ENCODE measurements around the gene RPSA.
"Not testable (repeated sequence)": the region's sequence is repeated elsewhere in the genome, so short reads cannot be mapped to it uniquely, and the experiment has no call there.

Gene RPSA

DNA sequence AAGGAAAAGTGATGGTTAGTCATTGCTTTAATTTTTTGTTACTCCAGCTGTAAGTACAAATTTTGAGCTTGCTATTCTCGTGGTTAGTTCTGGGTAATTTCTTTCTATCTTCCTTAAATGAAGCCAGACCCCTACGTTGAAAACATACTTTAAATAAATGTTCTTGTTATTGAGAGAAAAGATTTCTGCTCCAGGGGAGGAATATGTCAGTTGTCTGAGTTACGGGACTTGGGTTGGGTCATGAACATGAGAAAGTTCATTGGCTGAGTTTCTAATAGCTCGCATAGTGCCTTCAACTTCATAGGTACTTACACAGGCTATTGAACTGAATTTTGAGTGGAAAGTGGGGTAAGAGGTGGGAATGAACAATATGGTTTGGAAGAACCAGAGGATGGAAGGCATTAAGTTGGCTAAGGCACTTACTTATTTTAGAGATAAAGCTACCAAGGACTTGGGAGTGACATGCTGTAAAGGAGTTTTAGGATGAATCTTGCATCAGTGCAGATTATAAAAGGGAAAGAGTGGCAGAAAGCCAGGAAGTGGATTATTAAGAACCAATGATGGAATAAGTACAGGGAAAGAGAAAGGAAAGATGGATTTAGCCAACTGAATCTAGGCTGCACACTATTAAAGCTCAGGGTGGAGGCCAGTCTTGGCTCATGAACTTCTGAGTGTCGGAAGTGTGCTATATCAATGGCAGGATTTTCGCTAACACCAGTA is 1.4 kb downstream of the RPSA start:
- FAIRE-seq (no peak), DNase-seq (ENCODE audit: insufficient read length, low spot score) (no peak)
- no peak for TF ChIP-seq POLR2A (IDR thresholded peaks at IDR 0.05; ENCODE audit: low read depth, low read length)
- peak; percentile 55; the same call in 1 of the 2 replicates for TF ChIP-seq POLR2AphosphoS5 (IDR thresholded peaks at IDR 0.05; ENCODE audit: low read depth, low read length)

DNA sequence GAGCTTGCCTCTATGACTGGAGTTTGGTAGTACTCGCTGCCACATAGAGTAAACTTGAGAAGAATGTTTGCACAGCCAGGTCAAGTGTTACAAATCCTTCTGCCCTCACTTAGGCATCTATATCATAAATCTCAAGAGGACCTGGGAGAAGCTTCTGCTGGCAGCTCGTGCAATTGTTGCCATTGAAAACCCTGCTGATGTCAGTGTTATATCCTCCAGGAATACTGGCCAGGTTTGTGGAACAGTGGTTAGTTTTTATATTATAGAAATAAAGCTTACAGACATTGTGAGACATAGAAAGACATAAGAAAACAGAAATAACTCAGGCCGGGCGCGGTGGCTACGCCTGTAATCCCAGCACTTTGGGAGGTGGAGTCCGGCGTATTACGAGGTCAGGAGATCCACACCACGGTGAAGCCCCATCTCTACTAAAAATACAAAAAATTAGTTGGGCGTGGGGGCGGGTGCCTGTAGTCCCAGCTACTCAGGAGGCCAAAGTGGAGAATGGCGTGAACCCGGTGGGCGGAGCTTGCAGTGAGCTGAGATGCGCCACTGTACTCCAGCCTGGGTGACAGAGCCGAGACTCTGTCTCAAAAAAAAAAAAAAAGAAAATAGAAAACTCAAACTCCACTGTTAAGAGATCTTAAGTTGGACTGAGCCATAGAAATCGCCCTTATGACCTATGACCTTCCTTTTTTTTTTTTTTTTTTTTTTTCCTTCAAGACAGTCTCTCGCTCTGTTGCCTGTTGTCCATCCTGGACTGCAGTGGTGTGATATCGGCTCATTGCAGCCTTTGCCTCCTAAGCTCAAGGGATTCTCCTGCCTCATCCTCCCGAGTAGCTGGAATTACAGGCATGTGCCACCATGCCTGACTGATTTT is 2.2 kb downstream of the RPSA start:
- TF ChIP-seq PAX5 (IDR thresholded peaks at IDR 0.05; ENCODE audit: insufficient read depth, low read length, severe bottlenecking) (no peak), POLR2AphosphoS5 (IDR thresholded peaks at IDR 0.05; ENCODE audit: low read depth, low read length) (no peak), SPI1 (IDR thresholded peaks at IDR 0.05; ENCODE audit: low read depth, low read length) (no peak), POU2F2 (IDR thresholded peaks at IDR 0.05; ENCODE audit: low read depth, low read length) (no peak), TAF1 (IDR thresholded peaks at IDR 0.05; ENCODE audit: low read depth, low read length) (no peak), POLR2A (IDR thresholded peaks at IDR 0.05; ENCODE audit: low read depth, low read length) (no peak)
- FAIRE-seq (no peak), DNase-seq (ENCODE audit: insufficient read length, low spot score) (no peak)

DNA sequence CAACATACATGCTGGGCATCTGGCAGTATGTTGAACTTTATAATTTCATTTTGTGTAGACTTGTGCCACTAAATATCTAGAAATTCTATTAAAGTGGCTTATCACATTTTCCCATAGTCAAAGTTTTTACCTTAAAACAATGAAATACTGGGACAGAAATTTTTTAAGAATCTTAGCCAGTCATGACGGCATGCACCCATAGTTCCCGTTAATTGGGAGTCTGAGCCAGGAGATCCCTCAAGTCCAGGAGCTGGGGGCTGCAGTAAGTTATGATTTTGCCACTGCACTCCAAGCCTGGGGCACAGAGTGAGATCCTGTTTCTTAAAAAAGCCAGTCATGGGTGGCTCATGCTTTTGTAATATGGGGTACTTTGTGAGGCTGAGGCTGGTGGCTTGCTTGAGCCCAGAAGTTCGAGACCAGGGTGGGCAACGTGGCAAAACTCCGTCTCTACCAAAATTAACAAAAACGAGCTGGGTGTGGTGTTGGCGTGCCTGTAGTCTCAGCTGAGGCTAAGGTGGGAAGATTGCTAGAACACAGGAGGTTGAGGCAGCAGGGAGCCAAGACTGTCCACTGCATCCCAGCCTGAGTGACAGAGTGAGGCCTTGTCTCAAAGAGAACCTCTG is 3.1 kb downstream of the RPSA start:
- FAIRE-seq (no peak), DNase-seq (ENCODE audit: insufficient read length, low spot score) (no peak)
- no peak for TF ChIP-seq SPI1 (IDR thresholded peaks at IDR 0.05; ENCODE audit: low read depth, low read length)
- TF ChIP-seq TAF1 (IDR thresholded peaks at IDR 0.05; ENCODE audit: low read depth, low read length) = no peak
- TF ChIP-seq PAX5 (IDR thresholded peaks at IDR 0.05; ENCODE audit: insufficient read depth, low read length, severe bottlenecking) = no peak
- no peak for TF ChIP-seq POU2F2 (IDR thresholded peaks at IDR 0.05; ENCODE audit: low read depth, low read length)
- no peak for TF ChIP-seq POLR2A (IDR thresholded peaks at IDR 0.05; ENCODE audit: low read depth, low read length)
- no peak for TF ChIP-seq POLR2AphosphoS5 (IDR thresholded peaks at IDR 0.05; ENCODE audit: low read depth, low read length)

DNA sequence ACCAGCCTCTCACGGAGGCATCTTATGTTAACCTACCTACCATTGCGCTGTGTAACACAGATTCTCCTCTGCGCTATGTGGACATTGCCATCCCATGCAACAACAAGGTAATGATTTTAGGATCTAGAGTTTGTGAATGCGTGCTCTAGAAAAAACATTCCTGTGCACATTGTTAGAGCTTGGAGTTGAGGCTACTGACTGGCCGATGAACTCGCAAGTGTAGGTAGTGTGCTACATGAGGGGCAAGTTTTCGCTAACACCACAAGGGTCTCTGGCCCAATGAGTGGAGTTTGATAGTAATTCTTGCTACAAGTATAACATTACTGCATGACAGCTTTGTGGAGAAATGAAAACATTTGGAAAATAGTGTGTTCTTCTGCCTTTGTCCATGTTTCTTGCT is 4.4 kb downstream of the RPSA start:
- FAIRE-seq = no peak
- TF ChIP-seq POLR2AphosphoS5 (IDR thresholded peaks at IDR 0.05; ENCODE audit: low read depth, low read length) (peak; percentile 51), POU2F2 (IDR thresholded peaks at IDR 0.05; ENCODE audit: low read depth, low read length) (no peak)

DNA sequence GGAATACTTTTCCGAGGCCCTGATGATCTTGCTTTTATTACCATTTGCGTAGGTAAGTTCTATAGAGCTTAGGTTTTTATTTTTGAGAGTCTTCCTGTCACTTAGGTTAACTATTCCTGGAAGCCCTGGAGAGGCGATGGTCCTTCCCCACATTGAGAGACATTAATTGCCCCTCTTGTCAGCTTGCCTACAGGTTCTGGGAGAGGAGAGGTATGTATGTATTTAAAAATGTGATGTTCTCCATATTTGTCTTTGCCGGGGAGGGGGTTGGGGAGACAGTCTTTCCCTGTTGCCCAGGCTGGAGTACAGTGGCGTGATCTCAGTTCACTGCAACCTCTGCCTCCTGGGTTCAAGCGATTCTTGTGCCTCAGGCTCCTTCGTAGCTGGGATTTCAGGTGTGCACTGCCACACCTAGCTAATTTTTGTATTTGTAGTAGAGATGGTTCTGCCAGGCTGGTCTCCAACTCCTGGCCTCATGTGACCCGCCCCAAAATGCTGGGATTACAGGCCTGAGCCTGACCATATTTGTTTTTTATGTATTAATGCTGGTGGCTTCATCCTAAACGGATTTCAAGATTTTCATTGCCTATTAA is 6.2 kb downstream of the RPSA start:
- TF ChIP-seq POLR2AphosphoS5 (IDR thresholded peaks at IDR 0.05; ENCODE audit: low read depth, low read length) (peak; percentile 15; the same call in 1 of the 2 replicates), TAF1 (IDR thresholded peaks at IDR 0.05; ENCODE audit: low read depth, low read length) (no peak)
- no peak for DNase-seq (ENCODE audit: insufficient read length, low spot score)
- no peak for FAIRE-seq

More for the DNA sequence above, 4.4 kb downstream of the RPSA start:
- DNase-seq (ENCODE audit: insufficient read length, low spot score) = no peak

DNA sequence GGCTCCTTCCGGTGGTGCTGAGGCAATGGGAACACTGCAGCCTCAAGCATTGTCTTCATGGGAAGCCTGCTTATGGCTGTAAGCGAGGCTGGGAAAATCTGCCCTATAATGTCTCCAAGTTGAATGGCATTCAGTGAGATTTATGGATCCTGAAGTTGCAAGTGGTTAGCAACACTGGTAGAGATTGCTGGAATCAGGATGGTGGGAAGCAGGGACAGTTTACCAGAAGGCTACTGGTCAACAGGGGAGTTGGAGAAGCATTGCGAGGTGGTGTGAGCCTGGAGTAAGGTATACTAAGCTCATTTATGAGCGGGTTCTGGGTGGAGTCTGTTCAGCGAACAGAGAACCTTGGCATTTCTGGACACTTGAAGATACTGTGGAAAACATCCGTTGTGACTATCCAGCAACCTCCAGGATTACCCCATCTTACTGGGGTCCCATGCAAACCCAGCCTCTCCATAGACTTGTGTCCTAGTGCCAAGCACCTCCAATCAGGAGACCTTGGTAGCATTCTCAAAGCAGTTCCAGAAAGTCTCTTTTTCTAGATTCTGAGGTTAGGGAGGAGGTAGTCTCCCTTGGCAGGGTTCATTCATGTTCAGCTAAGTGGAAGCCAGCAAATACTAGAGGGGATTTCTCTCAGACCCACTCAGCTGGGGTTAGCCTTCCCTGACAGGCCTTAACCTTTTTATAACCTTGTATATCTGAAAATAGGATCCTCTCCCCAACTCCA is 7.3 kb downstream of the RPSA start:
- DNase-seq (ENCODE audit: insufficient read length, low spot score) (no peak), FAIRE-seq (no peak)

DNA sequence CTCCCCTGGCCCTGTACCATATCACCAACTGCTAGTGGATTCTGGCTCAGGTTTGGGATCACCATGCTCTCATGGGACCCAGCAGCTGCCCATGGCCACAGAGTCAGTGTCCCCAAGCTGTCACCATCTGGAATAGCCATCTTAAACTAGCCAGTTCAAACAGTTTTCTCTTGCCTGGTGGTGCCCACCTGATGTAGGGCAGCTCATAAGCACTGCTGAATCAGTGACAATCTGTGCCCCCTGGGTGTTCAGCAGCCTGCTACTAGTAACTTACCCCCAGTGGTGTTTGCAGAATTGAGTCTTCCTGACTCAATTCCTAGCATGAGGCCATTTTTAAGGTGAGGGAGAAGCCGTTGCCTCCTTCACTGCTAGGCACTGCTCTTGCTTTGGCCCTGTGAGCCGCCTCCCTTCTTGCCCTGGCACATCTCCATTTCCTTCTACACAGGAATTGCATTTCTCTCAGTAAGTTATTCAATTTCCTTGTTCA is 7.9 kb downstream of the RPSA start:
- TF ChIP-seq TAF1 (IDR thresholded peaks at IDR 0.05; ENCODE audit: low read depth, low read length) = no peak
- no peak for TF ChIP-seq SPI1 (IDR thresholded peaks at IDR 0.05; ENCODE audit: low read depth, low read length)
- TF ChIP-seq PAX5 (IDR thresholded peaks at IDR 0.05; ENCODE audit: insufficient read depth, low read length, severe bottlenecking) = no peak
- TF ChIP-seq POLR2AphosphoS5 (IDR thresholded peaks at IDR 0.05; ENCODE audit: low read depth, low read length) = peak; percentile 73
- TF ChIP-seq POU2F2 (IDR thresholded peaks at IDR 0.05; ENCODE audit: low read depth, low read length) = no peak
- peak; percentile 73 for TF ChIP-seq POLR2A (IDR thresholded peaks at IDR 0.05; ENCODE audit: low read depth, low read length)
- DNase-seq (ENCODE audit: insufficient read length, low spot score) = no peak

More for the DNA sequence above, 7.3 kb downstream of the RPSA start:
- TF ChIP-seq PAX5 (IDR thresholded peaks at IDR 0.05; ENCODE audit: insufficient read depth, low read length, severe bottlenecking) (no peak), POLR2A (IDR thresholded peaks at IDR 0.05; ENCODE audit: low read depth, low read length) (peak; percentile 60), TAF1 (IDR thresholded peaks at IDR 0.05; ENCODE audit: low read depth, low read length) (no peak), SPI1 (IDR thresholded peaks at IDR 0.05; ENCODE audit: low read depth, low read length) (no peak), POU2F2 (IDR thresholded peaks at IDR 0.05; ENCODE audit: low read depth, low read length) (peak; percentile 54; the same call in 1 of the 2 replicates), POLR2AphosphoS5 (IDR thresholded peaks at IDR 0.05; ENCODE audit: low read depth, low read length) (peak; percentile 53)

DNA sequence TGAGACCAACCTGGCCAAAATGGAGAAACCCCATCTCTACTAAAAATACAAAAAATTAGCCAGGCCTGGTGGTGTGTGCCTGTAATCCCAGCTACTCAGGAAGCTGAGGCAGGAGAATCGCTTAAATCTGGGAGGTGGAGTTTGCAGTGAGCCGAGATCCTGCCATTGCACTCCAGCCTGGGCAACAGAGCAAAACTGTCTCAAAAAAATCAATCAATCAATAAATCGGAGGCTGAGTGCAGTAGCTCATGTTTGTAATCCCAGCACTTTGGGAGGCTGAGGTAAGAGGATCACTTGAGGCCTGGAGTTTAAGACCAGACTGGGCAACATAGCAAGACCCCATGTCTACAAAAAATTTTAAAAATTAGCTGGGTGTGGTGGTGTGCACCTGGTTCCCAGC is 8.8 kb downstream of the RPSA start:
- DNase-seq (ENCODE audit: insufficient read length, low spot score); FAIRE-seq: not testable (repeated sequence)

More for the DNA sequence above, 7.9 kb downstream of the RPSA start:
- no peak for FAIRE-seq

DNA sequence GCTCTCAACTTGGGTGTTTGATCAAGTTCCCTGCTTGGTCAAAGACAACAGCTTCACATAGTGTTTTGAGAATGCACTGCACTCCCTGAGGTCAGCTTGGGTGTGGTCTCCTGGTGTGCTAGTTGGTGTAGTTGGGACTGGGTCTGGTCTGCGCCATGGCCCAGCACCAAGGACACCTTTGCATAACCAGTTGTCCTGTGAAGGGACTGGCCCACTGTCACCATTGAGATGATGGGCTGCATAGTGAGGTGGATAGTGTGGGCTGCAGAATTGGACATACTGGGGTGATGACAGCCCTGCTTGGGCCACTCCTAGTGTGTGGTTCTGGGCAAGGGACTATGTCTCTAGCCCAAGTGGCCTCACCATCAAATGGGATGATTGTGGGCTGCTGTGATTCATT is 9.5 kb downstream of the RPSA start:
- TF ChIP-seq PAX5 (IDR thresholded peaks at IDR 0.05; ENCODE audit: insufficient read depth, low read length, severe bottlenecking) (no peak), SPI1 (IDR thresholded peaks at IDR 0.05; ENCODE audit: low read depth, low read length) (no peak), POLR2A (IDR thresholded peaks at IDR 0.05; ENCODE audit: low read depth, low read length) (peak; percentile 73), POLR2AphosphoS5 (IDR thresholded peaks at IDR 0.05; ENCODE audit: low read depth, low read length) (no peak), POU2F2 (IDR thresholded peaks at IDR 0.05; ENCODE audit: low read depth, low read length) (no peak), TAF1 (IDR thresholded peaks at IDR 0.05; ENCODE audit: low read depth, low read length) (no peak)
- no peak for DNase-seq (ENCODE audit: insufficient read length, low spot score)
- FAIRE-seq = no peak

DNA sequence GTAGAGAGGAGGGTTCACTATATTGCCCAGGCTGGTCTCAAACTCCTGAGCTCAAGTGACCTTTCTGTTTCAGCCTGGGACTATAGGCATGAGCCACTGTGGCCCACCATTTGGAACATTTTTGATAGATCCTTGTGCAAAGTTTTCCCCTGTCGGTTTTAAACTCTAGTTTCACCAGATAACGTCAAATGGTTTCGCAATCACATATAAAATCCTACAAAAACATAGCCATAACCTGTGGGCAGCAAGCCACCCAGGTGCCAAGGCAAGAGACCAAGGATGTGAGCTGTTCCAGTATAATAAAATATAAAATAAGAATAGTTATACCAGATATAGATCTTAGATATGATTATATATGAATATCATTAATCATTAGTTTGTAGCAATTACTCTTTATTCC is 10.5 kb downstream of the RPSA start:
- FAIRE-seq; DNase-seq (ENCODE audit: insufficient read length, low spot score): not testable (repeated sequence)

DNA sequence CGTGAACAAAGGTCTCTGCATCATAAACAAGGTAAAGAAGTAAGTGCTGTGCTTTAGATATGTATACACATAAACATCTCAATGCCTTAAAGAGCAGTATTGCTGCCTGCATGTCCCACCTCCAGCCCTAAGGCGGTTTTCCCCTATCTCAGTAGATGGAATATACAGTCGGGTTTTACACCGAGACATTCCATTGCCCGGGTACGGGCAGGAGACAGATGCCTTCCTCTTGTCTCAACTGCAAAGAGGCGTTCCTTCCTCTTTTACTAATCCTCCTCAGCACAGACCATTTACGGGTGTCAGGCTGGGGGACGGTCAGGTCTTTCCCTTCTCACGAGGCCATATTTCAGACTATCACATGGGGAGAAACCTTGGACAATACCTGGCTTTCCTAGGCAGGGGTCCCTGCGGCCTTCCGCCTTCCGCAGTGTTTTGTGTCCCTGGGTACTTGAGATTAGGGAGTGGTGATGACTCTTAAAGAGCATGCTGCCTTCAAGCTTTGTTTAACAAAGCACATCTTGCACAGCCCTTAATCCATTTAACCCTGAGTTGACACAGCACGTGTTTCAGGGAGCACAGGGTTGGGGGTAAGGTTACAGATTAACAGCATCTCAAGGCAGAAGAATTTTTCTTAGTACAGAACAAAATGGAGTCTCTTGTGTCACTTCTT is 12.2 kb downstream of the RPSA start:
- FAIRE-seq; DNase-seq (ENCODE audit: insufficient read length, low spot score): not testable (repeated sequence)
